Raji (cell line): ENCODE results near the gene IL22RA2.

Source experiments
- POLR2A ChIP-seq: IDR thresholded peaks from 2 replicates; pipeline ENCODE4 v1.6.1; 2011; ENCODE audit warnings: low read depth, low read length, control low read depth; ENCODE audit not compliant: insufficient read depth

The IL22RA2 gene

DNA sequence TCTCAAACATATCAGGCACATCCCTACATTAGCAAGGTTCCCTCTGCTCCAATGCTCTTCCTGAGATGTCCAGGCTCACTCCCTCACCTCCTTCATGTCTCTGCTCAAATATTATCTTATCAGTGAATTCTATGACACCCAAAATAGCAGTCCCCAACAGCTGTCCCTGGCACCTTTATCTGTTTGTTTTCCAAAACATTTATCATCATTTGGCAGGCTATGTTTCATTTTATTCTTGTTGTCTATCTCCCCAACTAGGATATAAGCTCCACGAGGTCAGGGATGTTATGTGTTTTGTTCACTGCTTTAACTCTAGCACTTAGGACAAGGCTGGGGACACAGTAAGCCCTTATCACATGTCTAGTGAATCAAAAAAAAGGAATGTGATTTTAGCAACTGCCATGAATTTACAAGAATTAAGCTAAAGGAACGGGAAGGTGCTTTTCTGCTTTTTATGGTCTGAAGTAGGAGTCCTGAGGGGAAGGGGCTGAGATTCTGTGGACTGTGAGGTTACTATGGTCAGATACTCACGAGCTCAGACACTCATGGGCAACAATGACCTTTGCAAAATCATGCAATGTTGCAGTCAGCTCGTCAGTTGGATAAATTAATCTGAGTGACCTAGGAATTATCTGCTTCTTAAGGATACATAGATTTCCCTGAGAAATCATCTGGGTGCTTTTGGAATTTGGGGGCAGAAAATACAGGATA, 1.9 kb upstream of the IL22RA2 start:
- TF ChIP-seq POLR2A, result no peak

DNA sequence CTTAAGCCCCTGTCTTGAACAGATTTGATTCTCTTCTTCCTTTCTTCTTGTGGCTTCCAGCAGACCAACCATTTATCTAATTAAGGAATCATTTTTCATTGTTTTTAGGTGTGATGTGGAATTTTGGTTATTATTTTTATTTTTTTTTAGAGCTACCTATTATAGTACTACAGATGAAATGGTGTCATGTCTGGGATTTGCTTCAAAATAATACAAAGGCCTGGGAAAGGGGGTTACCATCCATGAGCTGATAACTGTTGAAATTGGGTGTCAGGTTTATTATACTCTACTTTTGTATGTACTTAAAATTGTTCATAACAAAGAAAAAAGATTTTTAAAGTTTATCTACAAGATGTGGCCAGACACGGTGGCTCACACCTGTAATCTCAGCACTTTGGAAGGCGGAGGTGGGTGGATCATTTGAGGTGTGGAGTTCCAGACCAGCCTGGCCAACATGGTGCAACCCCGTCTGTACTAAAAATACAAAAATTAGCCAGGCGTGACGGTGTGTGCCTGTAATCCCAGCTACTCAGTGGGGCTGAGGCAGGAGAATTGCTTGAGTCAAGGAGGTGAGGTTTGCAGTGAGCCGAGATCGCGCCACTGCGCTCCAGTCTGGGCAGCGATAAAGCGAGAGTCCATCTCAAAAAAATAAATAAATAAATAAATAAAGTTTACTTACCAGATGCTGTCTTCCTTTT, 561 bp downstream of the IL22RA2 start:
- TF ChIP-seq POLR2A, result no peak

- no peak for TF ChIP-seq POLR2A
These were observed 1.4 kb downstream of the IL22RA2 start for GRCh38 chr6:137171824-137172733.

- no peak for TF ChIP-seq POLR2A
These were observed 2.4 kb downstream of the IL22RA2 start for GRCh38 chr6:137171053-137171374.

DNA sequence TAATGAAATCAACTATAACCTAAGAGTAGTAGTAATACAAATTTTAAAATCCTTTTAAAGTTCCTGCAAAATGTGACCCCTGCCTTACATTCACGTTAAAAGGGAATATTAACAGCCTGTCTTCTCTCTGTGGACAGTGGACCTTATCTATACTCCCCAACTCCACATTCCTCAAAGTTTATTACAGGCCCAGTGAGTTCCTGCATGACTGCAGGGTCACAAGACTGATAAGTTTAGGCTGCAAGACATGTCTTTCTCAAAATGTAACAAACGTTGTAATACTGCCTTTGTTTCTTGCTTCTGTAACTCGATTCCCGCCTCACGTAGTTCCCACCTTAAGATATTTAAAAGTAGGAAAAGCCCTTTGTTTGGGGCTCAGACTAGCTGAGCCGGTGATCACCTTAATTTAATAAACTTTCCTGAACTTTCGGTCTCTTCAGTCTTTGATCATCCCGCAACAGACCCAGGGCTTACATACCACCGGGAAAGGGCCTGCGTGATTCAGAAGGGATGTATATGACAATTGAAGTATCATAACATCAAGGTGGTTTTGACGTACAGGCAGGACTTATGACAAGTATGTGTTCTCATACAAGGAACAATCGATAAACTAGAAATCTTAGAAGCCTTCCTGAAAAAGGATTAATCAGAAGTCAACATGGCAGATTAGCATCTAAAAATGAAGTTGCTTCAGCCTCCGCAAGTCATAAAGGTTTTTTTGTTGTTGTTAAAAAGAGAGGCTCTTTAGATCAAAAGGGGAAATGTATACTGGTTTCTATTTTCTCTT, 3.0 kb downstream of the IL22RA2 start:
- no peak for TF ChIP-seq POLR2A

DNA sequence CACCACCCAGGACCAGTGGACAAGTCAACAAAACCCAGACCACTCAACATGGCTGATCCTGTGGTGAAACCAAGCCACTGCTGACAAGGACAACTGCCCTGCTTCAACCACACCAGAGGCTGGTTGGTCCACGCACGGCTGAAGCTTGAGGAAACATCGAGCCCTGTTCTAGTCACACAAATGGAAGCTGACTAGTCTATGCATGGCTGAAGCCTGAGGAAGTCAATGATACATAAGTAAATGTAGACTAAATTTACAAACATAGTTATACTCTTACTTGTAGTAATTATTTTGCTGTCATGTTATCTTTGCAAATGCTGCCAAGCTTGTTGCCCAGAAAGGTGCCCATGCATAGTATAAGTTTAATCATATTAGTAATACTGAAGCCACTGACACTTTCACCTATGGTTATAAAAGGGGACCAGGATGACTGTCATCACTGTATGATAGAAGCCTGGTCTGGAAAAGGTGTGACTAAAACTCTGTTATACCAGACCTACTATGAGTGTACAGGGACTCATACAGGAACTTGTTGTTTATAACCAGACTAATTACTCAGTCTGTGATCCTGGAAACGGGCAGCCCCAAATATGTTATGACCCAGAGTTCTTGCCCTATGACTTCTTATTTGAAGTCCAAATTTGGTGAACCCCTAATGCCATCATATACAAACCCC, 5.6 kb downstream of the IL22RA2 start:
- TF ChIP-seq POLR2A, result no peak

GRCh38 chr6:137166247-137167098, 7.0 kb downstream of the IL22RA2 start:
- TF ChIP-seq POLR2A, result no peak

DNA sequence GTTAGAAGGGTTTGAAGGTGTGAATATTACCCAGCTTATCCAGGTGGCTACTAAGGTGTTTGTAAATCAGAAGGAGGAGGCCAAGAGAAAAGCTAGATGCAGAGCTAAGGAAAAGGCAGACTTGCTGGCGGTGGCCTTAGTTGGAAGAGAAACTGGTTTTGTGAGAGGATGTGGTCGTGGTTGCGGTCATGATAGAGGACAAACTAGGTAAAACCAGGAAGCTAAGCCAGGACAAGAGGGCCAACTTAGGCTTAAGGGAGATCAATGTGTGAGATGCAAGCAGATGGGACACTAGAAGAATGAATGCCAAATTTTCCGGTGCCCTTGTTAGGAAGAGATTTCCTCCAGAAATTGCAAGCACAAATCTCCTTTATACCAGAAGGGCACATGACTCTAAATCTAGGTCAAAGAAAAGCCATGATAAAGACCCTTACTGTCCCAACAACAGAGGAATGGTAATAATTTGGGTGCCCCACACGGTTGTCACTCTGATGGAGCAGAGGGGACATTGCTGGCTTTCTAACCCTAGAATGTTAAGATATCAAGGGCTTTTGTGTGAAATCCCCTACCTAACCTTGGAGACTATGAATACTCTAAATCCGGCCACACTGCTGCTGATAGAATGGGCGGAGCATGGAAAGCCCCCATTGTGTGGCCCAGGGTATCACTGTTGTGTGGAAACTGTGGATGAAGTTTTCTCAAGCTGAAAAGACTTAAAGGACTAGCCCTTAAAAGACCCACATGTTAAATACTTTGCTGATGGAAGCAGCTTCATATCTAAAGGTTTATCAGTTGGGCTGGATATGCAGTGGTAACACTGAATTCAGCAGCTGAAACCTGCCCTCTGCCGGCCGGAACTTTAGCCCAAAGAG, 7.8 kb downstream of the IL22RA2 start:
- no peak for TF ChIP-seq POLR2A

DNA sequence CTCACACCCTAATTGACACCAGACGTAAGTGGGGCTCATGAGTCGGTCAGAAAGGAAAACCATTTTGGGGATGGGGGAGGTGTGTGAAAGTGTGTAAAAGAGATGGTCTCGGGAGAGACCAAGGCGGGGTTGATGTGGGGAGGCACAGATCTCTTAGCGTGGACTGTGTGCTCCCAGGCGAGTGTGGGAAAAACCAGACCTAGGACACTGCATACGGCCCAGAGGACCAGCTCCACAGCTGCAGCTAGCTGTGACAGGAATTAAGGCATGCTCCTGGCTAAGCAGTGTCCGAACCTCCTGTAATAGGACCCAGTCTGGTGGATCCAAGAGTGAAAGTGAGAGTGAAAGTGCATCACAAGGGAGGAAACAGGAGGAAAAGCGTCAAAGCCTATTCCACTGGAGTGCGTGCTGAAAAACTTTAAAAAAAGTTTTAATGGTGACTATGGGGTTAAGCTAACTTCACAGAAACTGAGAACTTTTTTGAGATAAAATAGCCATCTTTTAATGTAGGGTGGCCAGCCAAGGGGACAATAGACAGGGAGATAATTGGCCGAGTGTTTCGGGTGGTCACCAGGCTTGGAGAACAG, 9.6 kb downstream of the IL22RA2 start:
- no peak for TF ChIP-seq POLR2A

DNA sequence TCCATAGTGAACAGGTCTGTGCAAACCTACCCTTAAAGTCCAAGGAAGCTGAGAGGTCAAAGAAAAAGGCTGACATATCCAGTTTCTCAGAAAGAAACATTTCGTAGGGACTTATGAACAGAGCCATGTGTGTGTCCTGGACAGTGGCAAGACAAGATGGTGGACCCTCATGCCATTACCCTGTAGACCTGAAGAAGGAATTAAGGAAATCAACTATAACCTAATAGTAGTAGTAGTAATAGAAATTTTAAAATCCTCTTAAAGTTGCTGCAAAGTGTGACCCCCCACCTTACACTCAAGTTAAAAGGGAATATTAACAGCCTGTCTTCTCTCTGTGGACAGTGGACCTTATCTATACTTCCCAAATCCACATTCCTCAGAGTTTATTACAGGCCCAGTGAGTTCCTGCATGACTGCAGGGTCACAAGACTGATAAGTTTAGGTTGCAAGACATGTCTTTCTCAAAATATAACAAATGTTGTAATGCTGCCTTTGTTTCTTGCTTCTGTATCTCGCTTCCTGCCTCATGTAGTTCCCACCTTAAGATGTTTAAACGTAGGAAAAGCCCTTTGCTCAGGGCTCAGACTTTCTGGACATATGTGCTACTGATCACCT, 10.6 kb downstream of the IL22RA2 start:
- TF ChIP-seq POLR2A, result no peak

DNA sequence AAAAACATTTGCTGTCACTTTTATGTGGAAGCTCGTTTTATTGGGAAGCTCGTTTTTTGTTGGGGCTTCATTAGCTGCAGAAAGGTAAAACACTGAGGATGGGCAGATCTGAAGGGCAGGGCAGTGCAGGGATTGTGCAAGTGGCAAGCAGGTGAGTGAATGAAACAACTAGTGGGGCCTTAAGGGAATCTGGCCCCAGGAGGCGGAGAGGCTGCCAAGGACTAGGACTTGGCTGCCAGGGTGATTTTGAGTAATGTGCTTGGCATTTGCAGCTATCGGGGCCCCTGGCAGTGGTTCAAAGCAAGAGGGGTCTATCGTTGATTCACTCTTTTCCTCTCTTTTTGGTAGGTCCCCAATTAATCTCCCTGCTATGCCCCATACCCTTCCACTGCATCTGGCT, 11.5 kb downstream of the IL22RA2 start:
- TF ChIP-seq POLR2A, result no peak

GRCh38 chr6:137160763-137161162, 12.7 kb downstream of the IL22RA2 start:
- no peak for TF ChIP-seq POLR2A
